ENCODE results near the gene LRATD1.

Gene LRATD1

GRCh38 chr2:14603676-14604075, 28.8 kb upstream of the LRATD1 start:
- TF ChIP-seq, protein P1, sequence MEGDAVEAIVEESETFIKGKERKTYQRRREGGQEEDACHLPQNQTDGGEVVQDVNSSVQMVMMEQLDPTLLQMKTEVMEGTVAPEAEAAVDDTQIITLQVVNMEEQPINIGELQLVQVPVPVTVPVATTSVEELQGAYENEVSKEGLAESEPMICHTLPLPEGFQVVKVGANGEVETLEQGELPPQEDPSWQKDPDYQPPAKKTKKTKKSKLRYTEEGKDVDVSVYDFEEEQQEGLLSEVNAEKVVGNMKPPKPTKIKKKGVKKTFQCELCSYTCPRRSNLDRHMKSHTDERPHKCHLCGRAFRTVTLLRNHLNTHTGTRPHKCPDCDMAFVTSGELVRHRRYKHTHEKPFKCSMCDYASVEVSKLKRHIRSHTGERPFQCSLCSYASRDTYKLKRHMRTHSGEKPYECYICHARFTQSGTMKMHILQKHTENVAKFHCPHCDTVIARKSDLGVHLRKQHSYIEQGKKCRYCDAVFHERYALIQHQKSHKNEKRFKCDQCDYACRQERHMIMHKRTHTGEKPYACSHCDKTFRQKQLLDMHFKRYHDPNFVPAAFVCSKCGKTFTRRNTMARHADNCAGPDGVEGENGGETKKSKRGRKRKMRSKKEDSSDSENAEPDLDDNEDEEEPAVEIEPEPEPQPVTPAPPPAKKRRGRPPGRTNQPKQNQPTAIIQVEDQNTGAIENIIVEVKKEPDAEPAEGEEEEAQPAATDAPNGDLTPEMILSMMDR (IDR thresholded peaks at IDR 0.05) = no peak
- H3K4me3 ChIP-seq = no peak overlapping the region
- H3K27ac ChIP-seq = no peak overlapping the region
- DNase-seq (ENCODE audit: low spot score) = no peak

DNA sequence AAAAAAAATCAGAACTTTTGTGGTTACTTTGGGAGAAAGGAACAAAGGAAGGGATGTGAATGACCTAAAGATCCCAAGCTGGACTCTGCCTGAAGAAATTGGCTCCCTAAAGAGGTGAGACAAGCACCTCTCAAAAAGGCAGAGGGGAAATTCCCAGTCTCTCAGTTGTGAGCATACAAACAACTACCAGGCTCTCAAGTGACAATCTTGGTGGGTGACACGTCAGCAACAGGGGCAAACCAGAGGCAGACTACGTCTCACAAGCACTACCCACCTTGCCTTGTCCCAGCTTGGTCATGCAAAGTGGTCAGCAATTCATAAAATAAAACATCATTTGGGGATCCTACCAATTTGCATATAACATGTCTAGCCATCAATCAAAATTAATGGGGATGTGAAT, 24.3 kb upstream of the LRATD1 start:
- no peak overlapping the region for H3K4me3 ChIP-seq
- no peak for DNase-seq (ENCODE audit: low spot score)
- TF ChIP-seq, protein P1 (IDR thresholded peaks at IDR 0.05) = no peak
- no peak overlapping the region for H3K27ac ChIP-seq

DNA sequence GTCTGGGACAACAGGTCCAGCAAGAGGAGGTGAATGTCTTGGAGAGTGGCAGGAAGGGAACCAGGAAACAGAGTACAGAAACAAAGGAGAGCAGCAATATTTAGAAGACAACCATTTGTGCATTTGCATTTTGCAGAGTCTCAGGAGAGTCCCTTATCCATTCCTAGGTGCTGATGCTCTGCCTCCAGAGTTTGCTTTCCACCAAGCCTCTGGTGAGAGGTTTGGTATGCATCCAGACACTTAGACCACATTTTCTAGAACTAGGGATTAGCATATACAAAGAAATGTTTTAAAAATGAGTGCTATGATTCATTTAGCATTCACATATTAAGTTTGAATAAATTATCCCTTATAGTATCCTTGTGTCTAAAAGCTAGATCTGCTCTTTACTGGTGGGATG, 18.5 kb upstream of the LRATD1 start:
- H3K27ac ChIP-seq = no peak overlapping the region
- no peak for DNase-seq (ENCODE audit: low spot score)
- TF ChIP-seq, protein P1 (IDR thresholded peaks at IDR 0.05) = no peak
- no peak overlapping the region for H3K4me3 ChIP-seq

DNA sequence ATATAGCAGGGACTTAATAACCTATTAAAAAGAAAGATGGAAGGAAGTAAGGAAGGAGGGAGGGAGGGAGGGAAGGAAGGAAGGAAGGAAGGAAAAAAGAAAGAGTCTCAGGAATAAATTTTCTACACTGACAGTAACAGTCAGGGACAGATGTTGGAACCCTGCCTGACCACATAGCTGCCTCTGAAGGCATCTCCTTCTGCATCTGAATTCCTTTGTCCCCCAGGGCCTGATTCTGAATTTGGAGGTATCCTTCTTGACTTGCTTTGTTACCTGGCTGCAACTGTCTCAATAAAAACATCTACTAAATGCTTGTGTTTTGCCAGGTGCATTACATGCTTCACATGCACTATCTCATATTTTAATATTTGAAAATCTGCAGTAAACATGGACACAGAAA, 17.4 kb upstream of the LRATD1 start:
- DNase-seq (ENCODE audit: low spot score) = no peak
- TF ChIP-seq, protein P1 (IDR thresholded peaks at IDR 0.05) = no peak
- H3K27ac ChIP-seq = no peak overlapping the region
- H3K4me3 ChIP-seq = no peak overlapping the region

GRCh38 chr2:14615760-14616159, 16.8 kb upstream of the LRATD1 start:
- DNase-seq (ENCODE audit: low spot score) = no peak
- Histone ChIP-seq H3K27ac (no peak overlapping the region), H3K4me3 (no peak overlapping the region)
- TF ChIP-seq, protein P1 (IDR thresholded peaks at IDR 0.05) = no peak

- TF ChIP-seq, protein P1 (IDR thresholded peaks at IDR 0.05) = no peak
- no peak for DNase-seq (ENCODE audit: low spot score)
- H3K4me3 ChIP-seq = no peak overlapping the region
- no peak overlapping the region for H3K27ac ChIP-seq
These were observed 16.2 kb upstream of the LRATD1 start for GRCh38 chr2:14616342-14616741.

DNA sequence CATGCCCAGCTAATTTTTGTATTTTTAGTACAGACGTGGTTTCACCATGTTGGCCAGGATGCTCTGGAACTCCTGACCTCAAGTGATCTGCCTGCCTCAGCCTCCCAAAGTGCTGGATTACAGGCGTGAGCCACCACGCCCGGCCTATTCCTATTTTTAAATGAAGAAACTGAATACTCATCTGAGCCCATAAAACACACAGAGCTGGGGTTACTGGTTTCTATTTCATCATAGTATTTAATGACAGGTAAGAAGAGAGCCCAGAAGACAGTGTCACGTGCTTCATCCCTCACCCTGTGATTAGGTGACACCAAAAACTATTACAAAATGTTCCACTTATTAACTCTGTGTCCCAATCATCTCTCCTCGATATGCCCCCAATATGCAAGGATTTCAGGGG, 15.6 kb upstream of the LRATD1 start:
- H3K27ac ChIP-seq = no peak overlapping the region
- DNase-seq (ENCODE audit: low spot score) = no peak
- TF ChIP-seq, protein P1 (IDR thresholded peaks at IDR 0.05) = no peak
- H3K4me3 ChIP-seq = no peak overlapping the region

All from coronary artery (tissue), 2 donors.